Posterior cingulate gyrus (tissue), 11 donors: ENCODE data around the gene PGBD5.

ENCODE experiments used
- DNase-seq, 10 donors: peaks; one replicate each; pipeline versions ENCODE4 v3.0.0 to v3.0.0-alpha.2; 2020 to 2021; ENCODE audit warnings: mixed read lengths in 3 of 10
- intact Hi-C: fragments of 100-400 bp; cut with DNase I; formaldehyde crosslinking; loops from one replicate; pipeline ENCODE4 v1.15.1; 2023

Gene PGBD5

DNA sequence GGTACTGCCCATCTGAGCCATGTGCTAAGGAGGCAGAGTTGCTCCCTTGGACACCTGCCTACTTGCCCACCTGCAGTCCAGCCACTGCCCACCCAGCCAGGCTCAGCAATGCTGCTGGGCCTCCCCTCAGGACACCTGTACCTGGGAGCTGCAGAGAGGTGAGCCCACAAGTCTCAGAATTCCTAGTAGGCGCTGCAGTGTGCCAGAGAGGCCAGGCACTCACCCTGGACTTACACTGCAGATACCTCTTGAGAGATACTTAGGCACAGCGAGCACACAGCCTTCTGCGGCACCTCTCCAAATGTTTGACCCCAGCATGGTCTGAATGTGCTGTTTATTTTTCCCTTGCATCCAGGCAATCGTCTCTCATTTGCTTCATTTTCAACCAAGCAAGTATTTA lies 71.0 kb downstream of the PGBD5 start:
- intact Hi-C loops = loop anchor here (5.0 kb wide), 1 partner anchor 72 kb away; the partner anchor contains the start of gene PGBD5
- DNase-seq = peak in 1 of 10 donors; percentile 71

DNA sequence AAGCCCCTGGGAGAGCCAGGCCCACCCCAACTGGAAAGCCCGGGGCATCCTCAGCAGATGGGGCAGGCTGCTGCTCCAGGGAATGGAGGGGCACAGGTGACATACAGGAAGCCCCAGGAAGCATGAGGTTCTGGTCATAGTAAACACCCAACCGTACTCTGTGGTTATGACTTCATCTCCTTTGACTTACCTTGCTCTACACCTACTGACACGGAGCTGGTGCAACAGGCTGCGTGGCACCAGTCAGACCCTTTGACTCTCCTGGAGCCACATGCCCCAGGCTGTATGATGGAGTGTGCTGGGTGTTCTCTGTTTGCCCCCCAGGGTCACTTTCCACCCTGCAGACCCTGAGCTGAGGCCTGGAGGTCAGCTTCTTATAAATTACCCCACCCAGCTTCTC lies 72.1 kb downstream of the PGBD5 start:
- peak in 1 of 10 donors; percentile 65 for DNase-seq
- intact Hi-C loops = no loop called here

DNA sequence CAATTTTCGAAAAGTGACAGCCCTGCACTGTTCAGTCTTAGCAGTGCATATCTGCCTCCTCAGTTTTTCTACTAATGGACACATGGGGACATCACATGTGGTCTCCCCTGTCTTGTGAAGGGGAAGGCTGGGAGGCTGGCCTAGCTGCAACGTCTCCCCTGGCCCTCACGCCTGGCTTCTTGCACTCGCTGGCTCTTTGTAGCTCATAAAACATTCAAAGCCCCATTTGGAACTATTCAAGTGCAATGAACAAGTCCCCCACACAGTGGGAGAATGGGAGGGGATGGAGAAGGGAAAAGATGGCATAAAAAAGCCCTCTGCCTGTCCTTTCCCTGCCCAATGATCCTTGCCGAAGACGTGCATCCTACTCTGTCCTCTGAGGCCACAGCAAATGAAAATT lies 73.6 kb downstream of the PGBD5 start:
- intact Hi-C loops = no loop called here
- no peak for DNase-seq

DNA sequence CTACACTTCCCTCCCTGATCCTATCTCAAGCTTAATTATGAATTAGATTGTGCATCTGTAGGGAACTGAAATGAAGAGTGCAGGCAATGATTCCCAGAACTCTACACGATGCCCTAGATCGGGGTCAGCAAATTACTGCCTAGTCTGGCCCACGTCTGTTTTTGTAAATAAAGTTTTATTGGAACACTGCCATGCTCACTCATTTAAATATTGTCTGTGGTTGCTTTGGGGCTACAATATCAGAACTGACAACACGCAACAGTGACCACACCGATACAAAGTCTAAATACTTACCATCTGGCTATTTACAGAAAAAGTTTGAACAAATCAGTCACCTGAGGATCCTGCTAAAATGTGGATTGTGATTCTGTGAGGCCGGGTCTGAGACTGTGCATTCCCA lies 74.1 kb downstream of the PGBD5 start:
- intact Hi-C loops = no loop called here
- DNase-seq = no peak

DNA sequence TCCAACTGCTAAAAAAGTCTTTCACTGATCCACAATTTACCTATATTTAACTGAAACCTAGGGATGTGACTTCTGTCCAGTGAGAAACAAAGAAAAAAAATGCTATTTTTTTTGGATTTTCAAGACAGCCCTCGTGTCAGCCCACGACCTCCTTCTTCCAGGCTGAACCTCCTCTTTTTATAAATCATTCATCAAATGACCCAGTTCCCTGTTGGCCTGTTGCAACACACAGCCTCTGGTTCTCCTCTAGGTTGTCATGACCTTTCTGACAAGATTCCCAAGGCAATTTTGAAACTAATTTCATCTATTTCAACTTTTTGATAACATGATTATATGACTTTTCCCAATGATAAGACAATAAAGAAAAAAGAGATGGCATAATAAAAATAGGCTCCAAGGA lies 74.6 kb downstream of the PGBD5 start:
- intact Hi-C loops = no loop called here
- DNase-seq = no peak

DNA sequence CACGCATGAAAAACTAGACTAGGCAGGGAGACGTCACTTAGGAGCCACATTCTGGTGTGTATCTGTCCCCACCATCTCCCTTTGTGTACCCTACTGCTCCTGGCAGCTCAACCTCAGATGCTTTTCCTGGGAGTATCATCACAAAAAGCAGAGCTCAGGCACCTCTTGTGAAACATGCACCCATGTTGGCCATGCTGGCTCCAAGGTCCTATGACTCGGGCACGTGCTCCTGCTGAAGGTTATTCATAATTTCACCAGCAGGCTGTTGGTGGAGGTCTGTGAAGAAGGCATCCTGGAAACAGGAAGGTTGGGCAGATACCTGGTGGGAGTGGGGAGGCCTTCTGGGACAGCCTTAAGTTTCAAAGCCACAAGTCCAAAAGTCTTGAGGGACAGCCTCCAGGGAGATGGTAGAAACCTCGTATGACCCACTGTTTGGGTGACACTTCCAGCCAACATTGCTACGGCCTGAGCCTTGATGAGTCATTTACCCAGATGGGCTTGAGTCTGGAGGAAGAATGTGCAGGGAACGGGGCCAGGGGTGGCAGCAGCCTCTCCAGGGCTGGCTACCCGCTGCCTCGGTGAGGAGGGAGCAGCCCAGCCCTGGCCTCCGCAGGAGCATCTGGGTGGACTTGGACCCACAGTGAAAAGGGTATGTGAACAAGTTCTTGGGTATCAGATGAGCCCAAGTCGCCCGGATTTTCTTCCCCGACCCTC lies 75.8 kb downstream of the PGBD5 start:
- peak in 2 of 10 donors; percentile 34 to 87 for DNase-seq
- intact Hi-C loops = no loop called here

DNA sequence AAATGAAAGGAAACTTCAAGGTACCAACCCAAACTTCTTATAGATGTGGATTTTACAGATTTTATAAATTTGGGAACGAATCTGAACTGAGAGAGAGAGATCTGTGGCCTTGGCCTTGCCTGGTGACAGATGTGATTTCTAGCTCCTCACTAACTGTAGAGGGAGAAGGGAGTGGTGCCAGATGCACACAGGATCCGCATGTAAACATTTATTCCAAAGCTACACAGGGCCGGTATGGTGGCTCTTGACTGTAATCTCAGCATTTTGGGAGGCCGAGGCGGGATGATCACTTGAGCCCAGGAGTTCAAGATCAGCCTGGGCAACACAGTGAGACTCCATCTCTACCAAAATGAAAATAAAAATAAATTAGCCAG lies 77.1 kb downstream of the PGBD5 start:
- intact Hi-C loops = loop anchor here (10.0 kb wide), 1 partner anchor 426 kb away; no protein-coding TSS in a partner anchor
- no peak for DNase-seq

DNA sequence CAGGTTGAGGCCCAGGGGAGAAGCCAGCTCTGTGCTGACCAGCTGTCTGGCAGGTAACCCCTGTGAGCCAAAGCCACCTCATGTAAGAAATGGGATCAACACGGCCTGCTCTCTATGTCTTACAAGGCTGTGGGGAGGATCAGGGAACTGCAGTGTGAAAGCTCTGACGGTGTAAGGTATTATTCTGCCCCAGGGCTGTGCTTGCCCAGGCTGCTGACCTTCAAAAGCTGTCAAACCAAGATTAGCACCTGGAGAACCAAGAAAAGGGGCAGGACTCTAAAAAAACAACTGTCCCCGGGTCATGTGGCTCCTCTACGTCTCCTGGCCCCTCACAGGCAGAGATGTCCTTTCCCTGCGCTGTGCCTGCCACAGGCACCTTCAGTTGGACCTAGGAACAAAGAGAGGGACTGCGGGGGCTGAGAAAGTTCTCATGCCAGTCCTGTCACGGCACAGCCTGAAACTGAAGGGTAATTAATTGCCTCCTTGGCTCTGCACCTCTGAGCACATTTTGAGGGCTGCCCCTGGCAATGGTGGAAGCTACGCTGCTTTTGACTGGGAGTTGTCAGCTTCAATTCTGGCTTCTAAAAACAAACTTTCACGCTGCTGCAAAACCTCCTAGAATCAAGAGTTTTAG lies 77.6 kb downstream of the PGBD5 start:
- intact Hi-C loops = loop anchor here (10.0 kb wide), 1 partner anchor 426 kb away; no protein-coding TSS in a partner anchor
- no peak for DNase-seq

DNA sequence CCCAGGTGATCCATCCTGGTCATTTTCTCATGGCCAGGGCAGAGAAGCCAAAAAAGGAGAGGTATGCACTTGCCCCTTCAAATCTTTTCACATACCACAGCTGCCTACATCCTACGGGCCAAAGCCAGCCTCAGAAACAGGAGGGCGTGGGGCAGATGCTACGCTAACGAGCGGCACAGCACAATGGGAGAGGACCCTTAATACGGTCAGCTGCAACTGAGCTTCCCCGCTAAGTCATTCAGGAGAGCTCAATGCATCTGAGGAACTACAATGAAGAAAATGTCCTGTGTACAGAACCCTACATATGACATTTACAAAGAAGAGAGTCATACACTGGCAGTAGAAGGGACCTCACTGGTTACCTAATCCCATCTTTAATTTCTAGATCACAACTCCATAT lies 78.2 kb downstream of the PGBD5 start:
- intact Hi-C loops = loop anchor here (10.0 kb wide), 1 partner anchor 427 kb away; no protein-coding TSS in a partner anchor
- DNase-seq = no peak

DNA sequence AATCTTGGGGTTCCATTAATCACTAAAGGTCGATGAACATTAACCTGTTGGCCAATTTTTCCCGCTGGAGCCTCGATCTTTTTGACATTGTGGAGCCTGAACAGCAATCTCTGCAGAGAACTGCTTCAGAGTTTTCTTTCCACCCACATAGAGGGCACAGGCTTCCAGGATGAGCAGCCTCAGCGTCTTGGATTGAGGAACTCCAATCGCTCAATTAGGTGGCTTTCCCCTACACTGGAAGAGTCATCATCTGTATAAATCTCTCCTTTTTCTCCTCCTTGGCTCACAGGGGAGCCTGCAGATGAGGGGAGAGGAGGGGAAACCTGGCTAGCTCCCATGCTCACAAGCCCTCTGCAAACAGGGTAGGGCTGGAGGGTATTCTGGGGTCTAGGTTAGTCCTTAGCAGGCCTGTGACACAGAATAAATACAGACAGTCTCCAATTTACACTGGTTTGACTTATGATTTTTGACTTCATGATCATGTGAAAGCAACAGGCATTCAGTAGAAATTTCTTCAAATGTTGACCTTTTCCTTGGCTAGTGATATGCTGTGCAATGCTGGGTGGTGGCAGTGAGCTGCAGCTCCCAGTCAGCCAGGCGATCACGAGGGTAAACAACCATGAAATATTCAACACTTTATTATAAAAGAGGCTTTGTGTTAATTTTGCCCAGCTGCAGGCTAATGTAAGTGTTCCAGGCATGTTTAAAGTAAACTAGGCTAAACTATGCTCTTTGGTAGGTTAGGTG lies 80.8 kb downstream of the PGBD5 start:
- DNase-seq = peak in 4 of 10 donors; percentile 45 to 94 (median 58)

DNA sequence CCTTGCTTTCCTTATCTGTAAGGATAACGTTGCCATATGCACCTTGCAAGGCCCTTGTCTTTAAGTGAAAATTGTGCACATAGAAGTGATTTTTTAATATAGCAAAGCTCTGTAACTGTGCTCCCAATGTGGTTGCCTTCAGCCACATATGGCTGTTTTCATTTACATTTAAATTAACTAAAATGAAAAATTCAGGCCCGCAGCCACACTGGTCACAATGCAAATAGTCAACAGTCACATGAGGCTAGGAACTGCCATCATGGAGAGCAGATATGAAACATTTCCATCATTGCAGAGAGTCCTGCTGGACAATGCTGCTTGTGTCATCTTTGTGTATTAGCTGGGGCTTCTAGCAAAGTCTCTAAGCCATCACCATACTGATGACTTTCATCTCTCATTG lies 83.4 kb downstream of the PGBD5 start:
- DNase-seq = no peak
- intact Hi-C loops = loop anchor here (10.0 kb wide), 1 partner anchor 432 kb away; no protein-coding TSS in a partner anchor

More for the DNA sequence above, 80.8 kb downstream of the PGBD5 start:
- intact Hi-C loops = loop anchor here (10.0 kb wide), 1 partner anchor 429 kb away; no protein-coding TSS in a partner anchor

DNA sequence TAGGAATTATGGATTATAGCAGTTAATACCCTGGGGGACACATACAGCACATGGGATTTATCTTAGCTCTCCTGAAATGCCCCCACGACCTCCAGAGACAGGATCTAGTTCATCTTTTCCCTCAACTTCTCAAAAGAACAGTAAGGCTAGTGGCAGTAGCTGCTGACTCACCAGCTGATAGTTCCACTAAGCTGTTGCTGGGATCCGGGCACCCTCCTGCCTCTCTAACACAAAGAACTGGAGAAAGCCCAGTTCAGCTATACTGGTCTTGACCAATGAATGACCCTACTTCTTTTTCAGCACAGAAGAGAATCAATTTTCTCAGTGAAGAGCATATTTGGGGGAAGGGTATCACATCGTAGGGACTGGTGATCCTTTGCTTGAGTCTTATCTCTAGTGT lies 84.1 kb downstream of the PGBD5 start:
- intact Hi-C loops = loop anchor here (10.0 kb wide), 1 partner anchor 433 kb away; no protein-coding TSS in a partner anchor
- no peak for DNase-seq

DNA sequence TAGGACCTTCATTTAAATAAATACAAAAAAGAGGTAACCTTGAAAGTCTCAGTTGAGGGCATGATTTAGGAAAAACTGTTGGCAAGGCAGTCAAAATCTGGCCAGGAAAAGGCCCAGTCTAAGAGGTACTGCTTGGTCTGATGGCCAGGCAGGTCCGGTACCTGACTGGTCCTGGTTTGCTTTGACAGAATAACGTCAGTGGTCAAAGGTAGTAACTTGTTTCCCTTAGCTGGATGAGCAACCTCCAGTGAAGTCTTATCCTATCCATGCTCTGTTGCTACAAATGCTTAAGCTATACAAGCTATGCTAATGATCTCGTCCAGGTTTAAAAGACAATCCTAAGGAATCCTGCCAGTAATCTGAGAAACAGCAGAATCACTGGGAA lies 85.0 kb downstream of the PGBD5 start:
- intact Hi-C loops = loop anchor here (10.0 kb wide), 1 partner anchor 434 kb away; no protein-coding TSS in a partner anchor
- DNase-seq = no peak

DNA sequence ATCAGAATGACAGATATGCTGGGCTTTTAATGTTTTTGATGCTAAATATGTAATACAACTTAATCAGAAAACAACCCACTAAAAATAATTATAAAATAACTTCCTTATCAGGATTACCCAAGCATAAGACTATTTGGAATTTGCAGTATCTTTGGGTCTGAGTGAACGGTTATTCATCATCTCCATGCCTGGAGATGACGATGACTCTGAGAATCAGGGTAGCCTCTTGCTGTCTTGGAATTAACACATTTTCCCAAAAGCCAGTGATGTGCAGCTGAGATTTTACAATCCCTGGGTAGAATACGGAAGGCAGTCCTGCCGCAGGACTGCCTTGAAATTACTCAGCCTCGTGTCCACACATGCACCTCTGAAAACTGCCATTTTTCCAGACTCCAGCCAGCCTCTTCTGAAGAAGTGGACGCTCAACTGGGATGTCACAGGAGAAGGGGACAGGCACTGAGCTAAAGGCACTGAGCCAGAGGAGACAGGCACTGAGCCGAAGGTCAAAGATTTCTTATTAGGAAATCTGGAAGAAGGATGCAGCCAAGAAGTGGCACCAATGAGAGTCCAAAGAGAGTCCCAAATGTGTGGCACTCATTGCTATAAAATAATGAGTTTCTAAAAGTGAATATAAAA lies 85.5 kb downstream of the PGBD5 start:
- intact Hi-C loops = loop anchor here (10.0 kb wide), 1 partner anchor 434 kb away; no protein-coding TSS in a partner anchor
- DNase-seq = no peak

DNA sequence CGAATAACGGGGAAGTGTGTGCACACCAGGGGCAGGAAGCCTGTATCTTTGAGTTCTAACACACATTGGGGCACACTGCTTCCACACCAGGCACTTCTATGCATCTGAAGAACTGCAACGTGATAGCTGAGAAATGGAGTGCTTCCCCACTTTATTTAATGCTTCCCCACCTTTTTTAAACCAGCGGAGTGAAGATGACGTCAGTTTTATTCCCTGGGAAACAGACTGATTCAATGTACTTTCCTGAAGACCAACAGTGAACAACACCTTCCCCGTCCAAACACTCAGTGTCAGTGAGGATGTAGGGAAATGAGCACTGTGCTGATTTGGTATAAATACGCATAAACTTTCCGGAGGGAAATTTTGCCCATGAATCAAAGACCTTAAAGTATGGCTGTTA lies 87.1 kb downstream of the PGBD5 start:
- no peak for DNase-seq
- intact Hi-C loops = no loop called here

DNA sequence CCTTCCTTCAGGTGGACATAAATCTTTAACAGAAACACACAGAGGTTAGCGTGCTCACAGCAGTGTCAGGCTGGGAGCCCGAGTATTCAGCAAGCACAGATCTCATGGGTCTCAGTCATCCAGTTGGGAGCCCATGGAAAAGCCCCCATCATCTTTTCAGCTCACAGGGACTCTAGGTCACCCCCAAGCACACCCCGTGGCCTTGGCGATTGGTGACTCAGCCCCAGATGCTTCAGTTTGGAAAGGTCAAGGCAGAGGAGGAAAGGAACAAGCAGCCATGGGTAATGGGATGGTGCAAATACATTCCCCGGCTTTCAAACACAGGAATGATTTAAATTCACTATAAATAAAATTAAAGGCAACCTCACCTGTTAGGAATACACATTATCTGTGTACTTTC lies 88.9 kb downstream of the PGBD5 start:
- no peak for DNase-seq

DNA sequence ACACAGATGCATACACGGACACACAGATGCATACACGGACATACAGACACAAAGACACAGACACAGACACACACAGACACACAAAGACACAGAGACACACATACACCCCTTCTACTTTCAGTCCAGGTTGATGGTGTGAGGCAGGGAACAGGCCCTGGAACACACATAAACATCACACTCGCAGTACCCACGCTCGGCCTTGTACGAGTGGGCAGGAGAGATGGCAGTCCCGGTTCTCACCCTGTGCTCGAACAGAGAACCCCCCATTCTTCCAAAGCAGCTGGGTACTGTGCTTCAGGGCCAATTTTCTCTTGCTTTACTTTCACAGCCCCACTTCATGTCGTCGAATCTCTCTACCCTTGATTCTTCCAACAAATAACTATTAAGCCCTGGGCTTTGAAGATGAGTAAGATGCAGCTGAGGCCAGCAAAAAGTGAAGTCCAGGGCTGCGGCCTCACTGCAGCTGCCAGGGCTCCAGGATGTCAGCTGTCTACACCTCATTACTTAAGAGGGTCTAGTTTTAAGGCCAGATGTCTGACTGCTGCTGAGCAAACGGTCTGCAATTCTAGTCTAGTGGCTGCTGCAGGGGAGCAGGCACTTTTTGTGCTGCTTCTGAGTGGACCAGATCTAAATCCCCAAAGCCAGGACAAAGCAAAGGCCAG lies 90.1 kb downstream of the PGBD5 start:
- DNase-seq = no peak

More for the DNA sequence above, 88.9 kb downstream of the PGBD5 start:
- intact Hi-C loops = no loop called here

DNA sequence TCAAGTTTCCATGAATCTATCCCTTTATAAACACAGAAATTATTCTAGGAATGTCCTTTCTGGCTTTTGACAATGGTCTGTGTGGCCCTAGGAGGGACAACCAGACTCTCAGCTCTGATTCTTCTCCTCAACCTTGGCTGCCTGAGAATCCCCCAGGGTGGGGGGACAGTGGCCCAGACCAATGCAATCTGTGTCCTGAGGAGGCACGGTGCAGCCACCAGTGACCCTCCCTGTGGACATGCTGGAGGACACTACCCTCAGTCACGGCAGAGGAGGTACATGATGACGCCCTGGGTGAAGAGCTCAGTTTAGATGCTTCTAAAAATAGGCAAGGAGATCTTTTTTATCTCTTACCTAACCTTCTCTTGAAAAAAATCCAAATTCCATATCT lies 91.7 kb downstream of the PGBD5 start:
- intact Hi-C loops = no loop called here
- peak in 1 of 10 donors; percentile 79 for DNase-seq

More for the DNA sequence above, 90.1 kb downstream of the PGBD5 start:
- intact Hi-C loops = no loop called here

DNA sequence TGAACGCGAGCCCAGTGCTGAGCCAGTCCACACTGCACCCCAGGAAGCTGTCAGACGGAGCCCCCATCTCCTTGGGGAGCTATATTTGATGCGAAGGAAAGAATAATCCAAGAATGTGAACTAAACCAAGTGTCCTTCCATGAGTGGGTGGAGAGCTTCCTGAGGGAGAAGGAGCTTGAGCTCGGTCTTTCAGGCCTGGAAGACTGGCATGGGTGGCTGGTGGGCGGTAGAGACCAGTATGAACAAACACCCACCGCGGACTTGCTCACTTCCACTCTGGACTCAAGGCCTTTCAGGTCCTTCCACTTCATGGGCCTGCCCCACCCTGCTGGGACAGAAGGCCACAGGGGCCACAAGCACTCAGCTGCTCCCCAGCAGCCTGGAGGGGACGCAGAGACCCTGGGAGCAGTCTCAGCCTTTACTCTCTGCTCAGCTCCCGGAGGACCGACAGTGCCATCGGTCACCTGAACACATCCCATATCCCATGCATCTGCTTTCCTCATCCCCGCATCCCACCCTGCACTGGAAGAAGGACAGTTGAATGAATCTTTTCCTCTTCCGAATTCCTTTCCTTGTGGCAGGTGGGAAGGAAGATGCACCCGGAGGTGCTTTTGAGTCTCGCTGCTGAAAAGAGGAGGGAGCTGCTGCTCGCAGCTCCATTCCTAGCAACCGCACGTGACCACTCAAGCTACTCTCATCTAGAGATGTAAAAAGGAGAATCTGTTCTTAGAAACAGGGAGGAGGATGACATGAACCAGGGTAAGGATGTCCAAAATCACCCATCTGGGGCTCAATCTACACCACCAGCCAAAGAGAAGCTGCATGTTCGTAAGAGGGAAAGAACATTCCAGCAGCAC lies 92.3 kb downstream of the PGBD5 start:
- intact Hi-C loops = no loop called here
- peak in 4 of 10 donors; percentile 52 to 91 (median 80) for DNase-seq
